DMS53 (cell line): ENCODE measurements around the gene FLOT1.

Experiments used
- DNase-seq: peaks from one replicate; lab custom pipeline; 2025; lab: John Stamatoyannopoulos, UW

The FLOT1 gene

DNA sequence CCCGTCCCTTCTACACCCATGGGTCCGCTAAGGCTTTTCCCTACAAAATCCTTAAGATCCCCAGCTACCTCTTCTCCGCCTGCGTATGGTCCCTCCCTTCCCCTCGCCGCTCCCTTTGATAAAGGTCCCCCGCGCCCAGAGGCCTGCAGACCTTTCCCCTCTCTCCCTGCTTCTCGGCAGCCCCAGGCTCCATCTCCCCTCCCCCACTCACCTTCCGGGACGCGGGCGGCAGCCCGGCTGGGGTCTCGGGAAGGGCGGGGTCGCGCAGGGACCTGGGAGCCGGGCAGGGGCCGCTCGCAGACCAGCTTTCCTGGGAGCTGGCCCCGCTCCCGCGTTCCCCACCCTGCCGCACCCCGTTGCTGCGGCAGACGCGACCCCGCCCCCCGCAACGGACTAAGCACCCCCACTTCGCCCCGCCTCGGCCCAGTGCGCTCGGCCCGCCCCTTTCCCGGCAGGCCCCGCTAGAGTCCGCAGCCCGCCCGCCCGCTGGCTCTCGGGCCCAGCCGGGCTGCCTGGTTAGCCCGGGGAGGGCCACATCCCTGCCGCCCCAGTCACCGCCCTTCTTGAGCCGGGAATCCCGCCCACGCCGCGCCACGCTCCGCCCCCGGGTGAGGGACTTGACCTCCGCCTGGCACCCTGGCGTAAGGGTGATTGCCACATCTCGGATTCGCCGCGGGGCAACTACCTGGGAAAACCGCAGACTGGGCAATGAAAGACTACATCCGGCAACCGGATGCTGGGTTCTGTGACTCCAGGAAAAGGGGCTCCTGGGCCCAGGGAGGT is at the start of gene FLOT1:
TSS of gene FLOT1 (minus strand) at position 372 of the 783 bp plus-strand sequence. CDS start 498 bp downstream, outside the sequence.
- peak; percentile 98 for DNase-seq

- DNase-seq: no peak
Observed at GRCh38 chr6:30790724-30791383, 48.4 kb upstream of the FLOT1 start.

DNA sequence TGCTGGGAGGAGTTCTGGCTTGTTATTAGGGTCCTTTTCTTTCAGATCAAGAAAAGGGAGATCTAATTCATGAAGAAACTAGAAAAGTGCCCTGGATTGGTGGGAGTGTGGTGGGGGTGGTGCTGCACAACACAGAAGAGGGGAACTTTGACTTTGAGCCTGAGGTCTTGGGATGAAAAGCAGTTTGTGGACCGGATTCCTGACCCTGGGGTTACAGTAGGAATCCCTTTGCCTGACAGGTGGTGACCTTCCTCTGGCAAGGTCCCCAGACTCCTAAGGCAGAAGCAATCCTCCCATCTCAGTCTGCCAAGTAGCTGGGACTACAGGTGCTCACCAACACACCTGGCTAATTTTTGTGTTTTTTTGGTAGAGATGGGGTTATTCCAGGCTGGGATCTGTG is 47.1 kb upstream of the FLOT1 start:
- DNase-seq: no peak

DNA sequence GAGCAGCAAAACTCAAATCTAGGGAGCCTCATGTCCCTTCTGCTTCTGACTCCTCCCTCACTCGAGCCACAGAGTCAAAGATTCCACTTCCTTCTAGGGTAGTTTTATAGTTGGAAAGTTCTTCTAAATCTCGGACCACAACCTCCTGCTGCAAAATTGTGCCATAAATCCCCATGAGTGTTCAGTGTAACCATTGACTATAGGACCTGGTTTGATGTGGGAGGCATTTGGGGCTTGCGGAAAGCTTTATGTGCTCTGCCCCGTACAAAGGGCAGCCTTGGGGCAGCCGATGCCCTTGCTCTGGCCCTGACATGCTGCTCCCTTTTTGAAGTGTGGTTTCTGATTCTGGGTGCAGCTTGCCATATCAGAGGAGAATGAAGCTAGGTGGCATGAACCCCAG is 45.5 kb upstream of the FLOT1 start:
- DNase-seq: no peak

DNA sequence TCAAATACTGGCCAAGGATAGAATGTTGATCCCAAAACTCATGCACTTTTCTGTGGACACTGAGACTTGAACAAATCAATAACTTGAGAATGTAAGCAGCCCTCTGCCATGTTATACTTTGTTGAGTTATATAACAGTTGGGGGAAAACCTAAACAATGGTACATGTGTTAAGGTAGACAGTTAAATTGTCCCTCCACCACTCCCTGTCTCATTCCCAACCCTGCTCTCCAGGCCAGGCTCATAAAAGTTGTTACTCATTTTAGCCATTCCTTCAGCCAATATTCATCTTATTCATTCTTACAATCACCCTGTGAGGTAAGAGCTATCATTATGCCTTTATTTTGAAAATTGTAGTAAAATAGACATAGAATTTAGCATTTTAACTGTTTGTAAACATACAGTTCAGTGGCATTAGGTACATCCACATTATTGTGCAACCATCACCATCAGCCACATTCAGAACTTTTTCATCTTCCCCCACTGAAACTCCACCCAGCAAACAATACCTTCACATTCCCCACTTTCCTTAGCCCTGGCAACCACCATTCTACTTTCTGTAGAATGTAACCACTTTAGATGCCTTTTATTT is 40.0 kb upstream of the FLOT1 start:
- no peak for DNase-seq

- peak; percentile 97 for DNase-seq
Observed at GRCh38 chr6:30781743-30782424, 39.4 kb upstream of the FLOT1 start.

DNA sequence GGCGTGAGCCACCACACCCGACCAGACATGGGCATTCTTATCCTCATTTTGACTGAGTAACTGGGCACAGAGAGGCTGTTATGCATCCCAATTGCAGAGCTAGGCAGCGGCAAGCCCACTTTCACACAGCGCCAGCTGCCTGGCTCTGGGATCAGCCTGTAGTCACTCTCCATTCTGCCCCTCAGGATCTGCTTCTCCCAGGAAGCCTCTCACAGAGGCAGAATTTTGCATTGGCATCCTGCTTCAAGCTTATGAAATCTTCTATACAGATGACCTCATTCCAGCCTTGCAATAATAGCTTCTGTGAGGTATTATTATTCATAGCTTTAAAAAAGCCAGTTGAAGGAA is 38.9 kb upstream of the FLOT1 start:
- no peak for DNase-seq

GRCh38 chr6:30780642-30780920 is 38.1 kb upstream of the FLOT1 start:
- no peak for DNase-seq

DNA sequence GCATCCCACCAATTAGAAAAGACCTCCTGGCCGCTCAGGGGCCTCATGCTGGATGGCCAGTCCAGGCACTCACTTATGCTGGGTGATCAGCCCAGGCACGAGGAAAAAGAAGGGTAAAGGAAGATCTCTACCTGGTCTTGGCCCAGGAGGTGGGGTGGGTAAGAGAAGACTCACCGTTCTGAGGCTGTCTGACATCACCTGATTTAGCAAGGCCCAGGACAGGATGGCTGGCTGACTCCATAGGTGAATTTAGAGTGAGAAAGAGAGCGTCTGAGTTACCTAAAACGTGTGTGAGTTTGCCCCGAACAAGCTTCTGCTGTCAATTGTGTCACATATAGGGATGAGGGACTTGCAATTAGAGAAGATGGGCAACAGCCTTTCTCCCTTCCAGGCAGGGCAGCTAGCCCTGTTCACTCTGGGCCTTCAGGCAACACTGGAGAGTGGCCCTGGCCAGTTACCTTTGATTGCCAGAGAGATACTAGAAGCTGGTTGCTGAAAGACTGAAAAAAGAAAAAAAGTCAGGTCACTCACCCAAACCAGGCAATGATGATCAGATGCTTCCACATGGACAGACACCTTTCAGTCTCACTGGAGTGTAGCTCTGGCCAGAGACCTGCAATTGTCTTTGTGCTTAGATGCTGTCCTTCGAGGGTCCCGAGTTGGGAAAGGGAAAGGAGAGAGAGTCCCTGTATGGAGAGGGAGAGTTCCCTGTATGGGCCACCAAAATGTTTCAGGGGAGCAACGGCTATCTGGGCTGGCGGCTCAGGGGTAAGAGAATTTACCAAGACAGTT is 37.6 kb upstream of the FLOT1 start:
- no peak for DNase-seq

- no peak for DNase-seq
Observed at GRCh38 chr6:30778001-30778635, 35.6 kb upstream of the FLOT1 start.

GRCh38 chr6:30777155-30777485 is 34.6 kb upstream of the FLOT1 start:
- DNase-seq: no peak

DNA sequence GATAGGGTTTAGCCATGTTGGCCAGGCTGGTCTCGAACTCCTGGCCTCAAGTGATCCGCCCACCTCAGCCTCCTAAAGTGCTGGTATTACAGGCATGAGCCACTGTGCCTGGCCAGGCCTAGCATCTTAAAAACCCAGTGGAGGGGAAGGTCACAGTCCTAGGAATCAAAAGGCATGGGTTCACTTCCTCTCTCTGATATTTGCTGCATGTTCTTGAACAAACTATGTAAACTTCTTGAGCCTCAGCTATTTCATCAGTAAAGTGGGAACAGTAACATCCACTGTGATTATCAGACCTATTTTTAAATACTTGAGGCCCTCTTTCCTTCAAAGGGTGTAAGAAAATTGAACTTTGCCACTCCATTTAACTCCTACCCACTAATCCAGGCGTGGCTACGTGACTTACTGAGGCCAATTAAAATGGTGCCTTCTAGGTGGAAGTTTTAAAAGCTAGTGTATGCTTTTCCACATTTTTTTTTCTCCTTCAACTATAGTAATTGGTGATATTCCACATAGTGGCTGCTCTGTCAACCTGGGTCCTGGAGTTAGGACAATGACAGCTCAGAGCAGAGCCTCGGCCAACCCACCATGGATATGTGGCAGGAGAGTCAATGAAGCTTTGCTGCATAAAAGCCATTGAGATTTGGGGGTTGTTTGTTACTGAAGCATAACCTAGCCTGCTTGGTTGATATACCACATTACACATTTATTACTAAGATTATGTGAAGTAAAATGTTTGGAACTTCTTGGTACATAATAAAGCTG is 34.1 kb upstream of the FLOT1 start:
- DNase-seq: no peak

GRCh38 chr6:30775104-30775503 is 32.6 kb upstream of the FLOT1 start:
- DNase-seq: no peak

DNA sequence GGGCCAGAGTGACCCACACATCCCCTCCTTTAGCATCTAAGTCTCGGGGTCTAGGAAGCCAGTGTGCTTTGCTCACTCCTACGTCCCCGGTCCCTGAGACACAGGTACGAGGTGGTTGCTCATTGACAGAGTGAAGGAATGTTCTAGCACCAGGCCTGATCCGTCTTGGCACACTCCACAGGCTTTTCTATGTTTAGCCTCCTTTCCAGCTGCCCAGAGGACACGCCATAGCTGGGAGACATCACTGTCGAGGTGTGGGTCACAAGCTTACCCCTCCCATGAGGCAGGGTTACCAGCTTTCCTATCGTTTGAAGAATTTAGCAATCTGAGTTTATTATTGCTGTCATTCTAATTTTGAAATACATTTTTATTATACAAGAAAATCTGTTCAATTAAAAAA is 32.2 kb upstream of the FLOT1 start:
- no peak for DNase-seq

GRCh38 chr6:30770592-30770991 is 28.1 kb upstream of the FLOT1 start:
- no peak for DNase-seq

DNA sequence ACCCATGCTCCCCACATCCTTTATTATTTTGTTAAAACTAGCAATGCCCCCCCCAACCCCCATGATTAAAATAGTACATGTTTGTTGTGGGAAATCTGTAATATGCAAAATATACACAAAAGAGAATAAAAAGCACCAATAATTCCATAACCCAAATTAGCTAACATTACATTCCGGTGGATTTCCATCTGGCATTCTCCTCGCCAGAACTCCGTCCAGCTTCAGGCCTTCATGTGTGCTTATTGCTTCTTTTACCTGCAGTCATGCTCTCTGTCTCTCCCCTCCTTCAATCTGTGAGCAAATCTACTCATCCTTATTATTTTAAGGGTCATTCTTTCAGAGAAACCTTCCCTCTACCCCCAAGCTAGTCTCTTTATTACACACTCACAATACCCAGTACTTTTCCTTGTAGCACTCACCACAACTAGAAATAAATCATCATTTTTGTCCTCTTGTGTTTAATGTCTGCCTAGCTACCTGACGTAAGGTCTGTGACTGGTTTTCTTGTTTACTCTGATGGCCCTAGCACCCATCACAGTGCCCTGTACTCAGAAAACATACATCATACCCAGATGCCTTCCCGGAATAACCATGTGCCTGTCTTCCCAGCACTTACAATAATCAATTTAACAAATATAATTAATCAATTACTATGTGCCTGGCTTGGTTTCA is 27.5 kb upstream of the FLOT1 start:
- peak; percentile 57 for DNase-seq

GRCh38 chr6:30769088-30769852 is 26.8 kb upstream of the FLOT1 start:
- peak; percentile 95 for DNase-seq

DNA sequence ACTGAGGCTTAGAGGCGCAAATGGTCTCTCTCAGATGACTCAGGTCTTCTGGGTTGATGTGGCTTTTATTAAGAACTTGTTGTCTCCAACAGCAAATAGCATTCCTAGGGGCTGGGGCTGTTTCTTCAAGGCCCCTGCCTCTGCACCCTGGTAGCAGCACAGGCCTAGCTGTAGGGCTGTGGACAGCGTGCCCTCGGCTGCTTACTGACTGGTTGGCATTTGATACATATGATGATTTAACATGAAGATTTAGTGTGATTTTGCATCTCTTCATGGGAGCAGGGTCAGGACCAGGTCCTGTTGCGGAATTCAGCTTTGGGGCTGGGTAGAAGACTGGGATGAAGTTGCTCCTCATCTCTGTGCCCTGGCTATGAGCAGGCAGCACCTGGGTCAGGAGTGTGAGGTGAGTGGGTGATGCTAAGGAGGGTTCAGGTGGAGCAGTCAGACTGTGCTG is 26.2 kb upstream of the FLOT1 start:
- DNase-seq: no peak

DNA sequence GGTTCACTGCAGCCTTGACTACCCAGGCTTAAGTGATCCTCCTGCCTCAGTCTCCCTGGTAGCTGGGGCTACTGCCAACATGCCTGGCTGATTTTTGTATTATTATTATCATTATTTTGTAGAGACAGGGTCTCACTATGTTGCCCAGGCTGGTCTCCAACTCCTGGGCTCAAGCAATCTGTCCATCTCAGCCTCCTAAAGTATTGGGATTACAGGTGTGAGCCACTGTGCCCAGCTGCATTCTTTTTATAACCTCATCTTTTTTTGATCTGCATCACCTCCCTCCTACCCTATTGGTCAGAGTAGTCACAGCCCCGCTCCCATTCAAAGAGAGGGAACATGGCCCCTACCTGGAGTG is 25.4 kb upstream of the FLOT1 start:
- no peak for DNase-seq
